Esophagus squamous epithelium (tissue), 4 donors: Measurements from ENCODE around the gene C1orf198.

ENCODE experiments used
- CTCF ChIP-seq, 6 experiments: fragments of 450-650 bp in 4 of 6; fragments of 200-600 bp in 2 of 6; sonication (generic) in 2 of 6; IDR thresholded peaks; one replicate each; pipeline ENCODE4 v1.5.1; 2016 to 2019; ENCODE audit warnings: antibody characterized with exemption in 6 of 6, mild to moderate bottlenecking in 4 of 6, moderate library complexity in 4 of 6
- POLR2A ChIP-seq, 4 donors: fragments of 450-650 bp; IDR thresholded peaks; one replicate each; pipeline ENCODE4 v1.6.1; 2017; ENCODE audit warnings: antibody characterized with exemption in 4 of 4, mild to moderate bottlenecking in 4 of 4, moderate library complexity in 3 of 4

- no peak for TF ChIP-seq CTCF (IDR thresholded peaks at IDR 0.05)
- no peak for TF ChIP-seq POLR2A (IDR thresholded peaks at IDR 0.05)
These were observed 42.4 kb upstream of the C1orf198 start for GRCh38 chr1:230910755-230911117.
